SU-DHL-6 (cell line): ENCODE measurements around the gene LEP.

Experiments
- EZH2phosphoT487 ChIP-seq: fragments of 200-600 bp; sonication (generic), shearing (Covaris generic); conservative IDR thresholded peaks from 2 replicates; pipeline ENCODE4 v1.6.1; 2018; ENCODE audit warnings: mild to moderate bottlenecking, antibody characterized with exemption, low read length, moderate library complexity, mixed read lengths
- TF ChIP-seq, protein P1 (sequence below): fragments of 200-600 bp; sonication (generic); IDR thresholded peaks from one replicate; pipeline ENCODE4 v1.5.1; 2017; ENCODE audit warnings: antibody characterized with exemption, mild to moderate bottlenecking, low read length, moderate library complexity; ENCODE audit not compliant: insufficient read depth, poor library complexity, severe bottlenecking

DNA sequence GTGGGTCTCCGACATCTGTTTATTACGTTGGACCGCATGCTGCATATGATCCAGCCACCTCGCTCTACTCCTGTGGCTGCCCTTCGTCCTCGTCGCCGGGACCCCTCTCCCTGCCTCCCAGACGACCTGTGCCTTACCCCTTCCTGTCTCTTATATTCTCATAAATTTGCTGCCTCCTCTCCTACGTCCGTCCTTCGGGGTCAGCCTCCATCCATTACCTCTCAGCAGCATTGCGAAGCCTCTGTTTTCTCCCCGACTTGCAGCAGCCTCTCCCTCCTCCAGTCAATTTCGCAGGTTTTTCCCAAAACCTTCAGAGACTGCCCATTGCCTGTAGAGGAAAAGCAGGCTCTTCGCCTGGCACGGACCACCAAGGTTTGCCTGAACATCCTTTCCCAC, 39.4 kb upstream of the LEP start:
- TF ChIP-seq, protein P1, sequence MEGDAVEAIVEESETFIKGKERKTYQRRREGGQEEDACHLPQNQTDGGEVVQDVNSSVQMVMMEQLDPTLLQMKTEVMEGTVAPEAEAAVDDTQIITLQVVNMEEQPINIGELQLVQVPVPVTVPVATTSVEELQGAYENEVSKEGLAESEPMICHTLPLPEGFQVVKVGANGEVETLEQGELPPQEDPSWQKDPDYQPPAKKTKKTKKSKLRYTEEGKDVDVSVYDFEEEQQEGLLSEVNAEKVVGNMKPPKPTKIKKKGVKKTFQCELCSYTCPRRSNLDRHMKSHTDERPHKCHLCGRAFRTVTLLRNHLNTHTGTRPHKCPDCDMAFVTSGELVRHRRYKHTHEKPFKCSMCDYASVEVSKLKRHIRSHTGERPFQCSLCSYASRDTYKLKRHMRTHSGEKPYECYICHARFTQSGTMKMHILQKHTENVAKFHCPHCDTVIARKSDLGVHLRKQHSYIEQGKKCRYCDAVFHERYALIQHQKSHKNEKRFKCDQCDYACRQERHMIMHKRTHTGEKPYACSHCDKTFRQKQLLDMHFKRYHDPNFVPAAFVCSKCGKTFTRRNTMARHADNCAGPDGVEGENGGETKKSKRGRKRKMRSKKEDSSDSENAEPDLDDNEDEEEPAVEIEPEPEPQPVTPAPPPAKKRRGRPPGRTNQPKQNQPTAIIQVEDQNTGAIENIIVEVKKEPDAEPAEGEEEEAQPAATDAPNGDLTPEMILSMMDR, result no peak
- no peak for TF ChIP-seq EZH2phosphoT487
